ENCODE measurements around the gene PTPRN. TPM values are rescaled to one million over a fixed set of nuclear protein-coding genes. Genes with fewer than 3 reads are reported as not detected.

The PTPRN gene
- total RNA-seq, 1 experiment from 2014 or later = not detected

DNA sequence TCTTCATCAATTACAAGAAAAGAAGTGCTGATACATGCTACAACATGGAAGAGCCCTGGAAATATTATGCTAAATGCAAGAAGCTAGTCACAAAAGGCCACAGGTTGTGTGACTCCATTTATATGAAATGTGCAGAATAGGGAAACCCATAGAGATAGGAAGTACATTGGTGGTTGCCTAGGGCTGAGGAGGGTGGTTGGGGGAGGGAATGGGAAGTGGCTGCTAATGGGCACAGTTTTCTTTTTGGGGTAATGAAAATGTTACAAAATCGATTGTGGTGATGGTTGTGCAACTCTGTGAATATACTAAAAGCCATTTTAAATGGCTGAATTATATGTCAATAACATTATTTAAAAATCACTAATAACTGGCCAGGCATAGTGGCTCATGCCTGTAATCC, 47.6 kb upstream of the PTPRN start:
- intact Hi-C loops (cut with micrococcal nuclease) = no loop called here
- Histone ChIP-seq H4K20me1 (ENCODE audit: insufficient read depth) (no peaks in the 10 kb centered on the region), H3K9me3 (ENCODE audit: control insufficient read depth in 1 of 2, insufficient read depth in 1 of 2, low read depth in 1 of 2, low read length in 2 of 2) (no peaks in the 10 kb centered on the region), H3K4me2 (ENCODE audit: low read length) (no peak overlapping the region), H3K4me1 (ENCODE audit: control insufficient read depth in 1 of 2, insufficient read depth in 2 of 2, low read length in 2 of 2) (no peaks in the 10 kb centered on the region), H3K27ac (ENCODE audit: low read depth, low read length) (no peak overlapping the region), H3K27me3 (ENCODE audit: insufficient read depth, low read length) (no peaks in the 10 kb centered on the region), H3K9me2 (ENCODE audit: insufficient read depth) (no peaks in the 10 kb centered on the region), H3K4me3 (replicated peaks in 1 of 2; ENCODE audit: low read depth in 1 of 2, low read length in 2 of 2) (no peak overlapping the region), H3K79me2 (ENCODE audit: insufficient read depth, low read length) (no peaks in the 10 kb centered on the region), H3K36me3 (ENCODE audit: control insufficient read depth in 1 of 2, insufficient read depth in 2 of 2, low read length in 2 of 2) (no peaks in the 10 kb centered on the region), H3K9ac (ENCODE audit: low read length) (no peak overlapping the region), H2AFZ (ENCODE audit: low read depth, low read length, poor library complexity, severe bottlenecking) (no peak overlapping the region)
- no TSS peak for BruUV-seq (replicated peaks)
- ATAC-seq (no peak), DNase-seq (ENCODE audit: low read depth, low spot score) (no peak)
- CTCF ChIA-PET = no interaction called here
- TF ChIP-seq ZNF274 (IDR thresholded peaks at IDR 0.05; ENCODE audit: low read depth, low read length) (no peak), RAD21 (IDR thresholded peaks at IDR 0.05; ENCODE audit: low read depth) (no peak), ELF1 (IDR thresholded peaks at IDR 0.05; ENCODE audit: borderline replicate concordance, low read depth) (no peak), CEBPB (IDR thresholded peaks at IDR 0.05; ENCODE audit: low read depth) (no peak), CBX3 (IDR thresholded peaks at IDR 0.05; ENCODE audit: low read depth) (no peak), EGR1 (IDR thresholded peaks at IDR 0.05; ENCODE audit: low read depth) (no peak), YY1 (IDR thresholded peaks at IDR 0.05; ENCODE audit: extremely low read depth, insufficient replicate concordance, low read depth, low read length) (no peak), ZFX (IDR thresholded peaks at IDR 0.05) (no peak), FOSL1 (IDR thresholded peaks at IDR 0.05; ENCODE audit: low read depth) (no peak), POLR2AphosphoS5 (IDR thresholded peaks at IDR 0.05; ENCODE audit: low read depth, low read length) (no peak), POLR2A (IDR thresholded peaks at IDR 0.05; ENCODE audit: borderline replicate concordance, extremely low read depth, insufficient read depth, insufficient read length) (no peak), EZH2phosphoT487 (IDR thresholded peaks at IDR 0.05; ENCODE audit: borderline replicate concordance) (no peak), TCF7L2 (IDR thresholded peaks at IDR 0.05; ENCODE audit: borderline replicate concordance, extremely low read depth, insufficient read depth, insufficient read length) (no peak), SIN3A (IDR thresholded peaks at IDR 0.05; ENCODE audit: low read depth) (no peak)
- TF ChIP-seq, protein P1, sequence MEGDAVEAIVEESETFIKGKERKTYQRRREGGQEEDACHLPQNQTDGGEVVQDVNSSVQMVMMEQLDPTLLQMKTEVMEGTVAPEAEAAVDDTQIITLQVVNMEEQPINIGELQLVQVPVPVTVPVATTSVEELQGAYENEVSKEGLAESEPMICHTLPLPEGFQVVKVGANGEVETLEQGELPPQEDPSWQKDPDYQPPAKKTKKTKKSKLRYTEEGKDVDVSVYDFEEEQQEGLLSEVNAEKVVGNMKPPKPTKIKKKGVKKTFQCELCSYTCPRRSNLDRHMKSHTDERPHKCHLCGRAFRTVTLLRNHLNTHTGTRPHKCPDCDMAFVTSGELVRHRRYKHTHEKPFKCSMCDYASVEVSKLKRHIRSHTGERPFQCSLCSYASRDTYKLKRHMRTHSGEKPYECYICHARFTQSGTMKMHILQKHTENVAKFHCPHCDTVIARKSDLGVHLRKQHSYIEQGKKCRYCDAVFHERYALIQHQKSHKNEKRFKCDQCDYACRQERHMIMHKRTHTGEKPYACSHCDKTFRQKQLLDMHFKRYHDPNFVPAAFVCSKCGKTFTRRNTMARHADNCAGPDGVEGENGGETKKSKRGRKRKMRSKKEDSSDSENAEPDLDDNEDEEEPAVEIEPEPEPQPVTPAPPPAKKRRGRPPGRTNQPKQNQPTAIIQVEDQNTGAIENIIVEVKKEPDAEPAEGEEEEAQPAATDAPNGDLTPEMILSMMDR (IDR thresholded peaks at IDR 0.05 in 2 of 3, conservative IDR thresholded peaks at IDR 0.05 in 1 of 3; ENCODE audit: borderline replicate concordance in 1 of 3, insufficient read depth in 1 of 3, low read depth in 2 of 3, low read length in 2 of 3) = no peak
- TF ChIP-seq, protein P2, sequence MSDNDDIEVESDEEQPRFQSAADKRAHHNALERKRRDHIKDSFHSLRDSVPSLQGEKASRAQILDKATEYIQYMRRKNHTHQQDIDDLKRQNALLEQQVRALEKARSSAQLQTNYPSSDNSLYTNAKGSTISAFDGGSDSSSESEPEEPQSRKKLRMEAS (IDR thresholded peaks at IDR 0.05) = no peak
- RAD21 ChIA-PET (ENCODE audit: low non-redundant PET in 1 of 2, low total read pairs in 2 of 2, uncharacterized antibody in 2 of 2, unreplicated experiment in 2 of 2) = no interaction called here
- POLR2A ChIA-PET = no interaction called here

Measured in HCT116 (cell line).